Gastrocnemius medialis (tissue), 4 donors: Measurements from ENCODE around the gene SPACA7. TPM values are rescaled to one million over a fixed set of nuclear protein-coding genes. Genes with fewer than 3 reads are reported as not detected.

Source experiments
- ATAC-seq, 2 donors: fragments of 150-250 bp; one replicate each; pipeline ENCODE4 v1.9.1; 2016
- DNase-seq, 2 donors: peaks; one replicate each; pipeline ENCODE4 v3.0.0-alpha.2; 2019
- H3K27ac ChIP-seq, 4 donors: fragments of 200-600 bp; sonication (generic); 1 replicate in 1 of 4; 2 replicates in 3 of 4; pipeline ENCODE4 v1.5.1; 2016 to 2018; ENCODE audit warnings: mild to moderate bottlenecking in 2 of 4, moderate library complexity in 1 of 4
- H3K27me3 ChIP-seq, 3 donors: fragments of 200-600 bp; sonication (generic) in 2 of 3; 1 replicate in 1 of 3; 2 replicates in 2 of 3; pipeline versions ENCODE4 v1.5.1 to v1.6.0; 2016 to 2019; ENCODE audit warnings: mild to moderate bottlenecking in 1 of 3, moderate library complexity in 1 of 3
- H3K36me3 ChIP-seq, 2 donors: fragments of 200-600 bp; sonication (generic) in 1 of 2; one replicate each; pipeline ENCODE4 v1.5.1; 2017 to 2018
- H3K4me1 ChIP-seq, 2 donors: fragments of 200-600 bp; sonication (generic) in 1 of 2; one replicate each; pipeline ENCODE4 v1.5.1; 2016 to 2017; ENCODE audit warnings: mild to moderate bottlenecking in 2 of 2
- H3K4me3 ChIP-seq, 4 donors: fragments of 200-600 bp; sonication (generic) in 3 of 4; 1 replicate in 1 of 4; 2 replicates in 3 of 4; pipeline ENCODE4 v1.5.1; 2016 to 2019; ENCODE audit warnings: mild to moderate bottlenecking in 2 of 4
- H3K9me3 ChIP-seq, 3 donors: fragments of 200-600 bp; sonication (generic) in 2 of 3; 1 replicate in 1 of 3; 2 replicates in 2 of 3; pipeline ENCODE4 v1.5.1; 2016 to 2019
- CTCF ChIP-seq, 5 experiments: fragments of 450-650 bp in 3 of 5; fragments of 200-600 bp in 2 of 5; sonication (generic) in 2 of 5; IDR thresholded peaks in 4 of 5; conservative IDR thresholded peaks in 1 of 5; 1 replicate in 4 of 5; 2 replicates in 1 of 5; pipeline ENCODE4 v1.5.1; 2016 to 2019; ENCODE audit warnings: antibody characterized with exemption in 5 of 5, mild to moderate bottlenecking in 3 of 5, moderate library complexity in 3 of 5
- POLR2A ChIP-seq, 2 donors: fragments of 450-650 bp; IDR thresholded peaks; one replicate each; pipeline ENCODE4 v1.6.1; 2017; ENCODE audit warnings: antibody characterized with exemption in 2 of 2, mild to moderate bottlenecking in 2 of 2, moderate library complexity in 2 of 2
- in situ Hi-C, 4 donors: fragments of 200-750 bp; cut with MboI; loops; one replicate each; pipeline versions ENCODE4 v1.15.0 to v1.8.0; 2017; ENCODE audit warnings: low sequenced_read_pairs in 4 of 4
- intact Hi-C: fragments of 100-400 bp; cut with DNase I; formaldehyde crosslinking; loops from one replicate; pipeline ENCODE4 v1.15.1; 2023; ENCODE audit warnings: low total_unique reads
- total RNA-seq, 4 donors: library from RNA; depleted of rRNA; stranded (reverse); fragments of >200 nt; gene quantifications; one replicate each; pipeline versions ENCODE4 v1.1.0 to v1.2.3, GENCODE V29; 2016

SPACA7 gene
- total RNA-seq, 4 donors from 2014 or later: not detected

GRCh38 chr13:112350300-112350699 lies 25.9 kb upstream of the SPACA7 start:
- H3K4me3 ChIP-seq: no peak overlapping the region
- no peak for ATAC-seq
- in situ Hi-C loops: no loop called here

GRCh38 chr13:112351825-112352224 lies 24.3 kb upstream of the SPACA7 start:
- Histone ChIP-seq H3K4me1 (no peaks in the 10 kb centered on the region), H3K36me3 (no peaks in the 10 kb centered on the region), H3K4me3 (no peak overlapping the region), H3K27ac (no peak overlapping the region), H3K27me3 (peaks cover 3 to 16% (median 7%) of the 10 kb centered on the region in 3 donors), H3K9me3 (no peaks in the 10 kb centered on the region)
- intact Hi-C loops (no loop called here), in situ Hi-C loops (no loop called here)
- no peak for TF ChIP-seq POLR2A (IDR thresholded peaks at IDR 0.05)
- no peak for TF ChIP-seq CTCF (IDR thresholded peaks at IDR 0.05 in 4 of 5, conservative IDR thresholded peaks at IDR 0.05 in 1 of 5)
- DNase-seq (no peak), ATAC-seq (no peak)

More at GRCh38 chr13:112350300-112350699, 25.9 kb upstream of the SPACA7 start:
- Histone ChIP-seq H3K27ac (no peak overlapping the region), H3K4me1 (no peaks in the 10 kb centered on the region), H3K9me3 (no peaks in the 10 kb centered on the region), H3K27me3 (peaks cover 15 to 25% (median 16%) of the 10 kb centered on the region in 3 donors), H3K36me3 (no peaks in the 10 kb centered on the region)
- TF ChIP-seq POLR2A (IDR thresholded peaks at IDR 0.05) (no peak), CTCF (IDR thresholded peaks at IDR 0.05 in 4 of 5, conservative IDR thresholded peaks at IDR 0.05 in 1 of 5) (no peak)
- intact Hi-C loops: no loop called here
- DNase-seq: no peak

- Histone ChIP-seq H3K27ac (no peak overlapping the region), H3K4me1 (no peaks in the 10 kb centered on the region), H3K4me3 (no peak overlapping the region), H3K9me3 (no peaks in the 10 kb centered on the region), H3K36me3 (no peaks in the 10 kb centered on the region), H3K27me3 (peaks cover 0 to under 1% (median 0%) of the 10 kb centered on the region in 3 donors)
- in situ Hi-C loops (no loop called here), intact Hi-C loops (no loop called here)
- DNase-seq: no peak
- no peak for ATAC-seq
- TF ChIP-seq POLR2A (IDR thresholded peaks at IDR 0.05): no peak
- no peak for TF ChIP-seq CTCF (IDR thresholded peaks at IDR 0.05 in 4 of 5, conservative IDR thresholded peaks at IDR 0.05 in 1 of 5)
Measured at GRCh38 chr13:112353856-112354255, 22.3 kb upstream of the SPACA7 start.

- Histone ChIP-seq H3K27ac (no peak overlapping the region), H3K36me3 (no peaks in the 10 kb centered on the region), H3K9me3 (no peaks in the 10 kb centered on the region), H3K27me3 (no peaks in the 10 kb centered on the region), H3K4me3 (no peak overlapping the region), H3K4me1 (no peaks in the 10 kb centered on the region)
- ATAC-seq: no peak
- TF ChIP-seq CTCF (IDR thresholded peaks at IDR 0.05 in 4 of 5, conservative IDR thresholded peaks at IDR 0.05 in 1 of 5): no peak
- no peak for TF ChIP-seq POLR2A (IDR thresholded peaks at IDR 0.05)
- in situ Hi-C loops (no loop called here), intact Hi-C loops (no loop called here)
- no peak for DNase-seq
Measured at GRCh38 chr13:112354330-112355273, 21.6 kb upstream of the SPACA7 start.
